ENCODE measurements around the gene WDR41. TPM values are rescaled to one million over a fixed set of nuclear protein-coding genes. Genes with fewer than 3 reads are reported as not detected.
A peak's percentile ranks its signal among the peaks of the same experiment; 100 is the strongest.

The WDR41 gene
- total RNA-seq, 4 donors from 2014 or later = 39.3 to 59.2 (median 49.2) TPM

DNA sequence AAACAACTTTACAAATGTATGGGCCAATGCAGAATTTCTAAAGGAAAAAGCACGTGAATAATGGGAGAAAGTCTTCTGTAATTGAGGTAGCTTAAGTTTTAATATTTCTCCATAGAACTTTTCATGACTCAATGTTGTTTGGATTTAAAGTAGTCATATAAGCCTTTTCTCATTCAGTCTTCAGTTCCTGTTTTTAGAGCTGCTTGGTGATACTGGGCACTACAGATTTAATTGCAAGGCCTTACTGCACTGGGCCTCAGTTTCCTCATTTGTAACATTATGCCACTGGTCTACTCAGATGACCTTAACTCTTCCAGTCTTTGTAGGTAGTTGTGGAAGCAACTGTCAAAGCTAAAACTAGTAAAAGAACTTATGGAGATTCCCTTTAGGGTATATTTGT, 60.4 kb downstream of the WDR41 start:
- Histone ChIP-seq H3K27me3 (no peaks in the 10 kb centered on the region), H3K9me3 (no peaks in the 10 kb centered on the region), H3K4me1 (peaks cover 0 to 10% (median 0%) of the 10 kb centered on the region in 4 donors), H3K27ac (no peak overlapping the region), H3K36me3 (peaks cover 0 to 78% (median 0%) of the 10 kb centered on the region in 3 donors), H3K4me3 (no peak overlapping the region)
- no peak for DNase-seq (ENCODE audit: low spot score in 2 of 2)
- WGBS, 2 donors = 85 to 97% methylated on average over 1 of the region's 1 CpG
- TF ChIP-seq POLR2A (IDR thresholded peaks at IDR 0.05) (no peak), EP300 (IDR thresholded peaks at IDR 0.05) (no peak)
- TF ChIP-seq, protein P1, sequence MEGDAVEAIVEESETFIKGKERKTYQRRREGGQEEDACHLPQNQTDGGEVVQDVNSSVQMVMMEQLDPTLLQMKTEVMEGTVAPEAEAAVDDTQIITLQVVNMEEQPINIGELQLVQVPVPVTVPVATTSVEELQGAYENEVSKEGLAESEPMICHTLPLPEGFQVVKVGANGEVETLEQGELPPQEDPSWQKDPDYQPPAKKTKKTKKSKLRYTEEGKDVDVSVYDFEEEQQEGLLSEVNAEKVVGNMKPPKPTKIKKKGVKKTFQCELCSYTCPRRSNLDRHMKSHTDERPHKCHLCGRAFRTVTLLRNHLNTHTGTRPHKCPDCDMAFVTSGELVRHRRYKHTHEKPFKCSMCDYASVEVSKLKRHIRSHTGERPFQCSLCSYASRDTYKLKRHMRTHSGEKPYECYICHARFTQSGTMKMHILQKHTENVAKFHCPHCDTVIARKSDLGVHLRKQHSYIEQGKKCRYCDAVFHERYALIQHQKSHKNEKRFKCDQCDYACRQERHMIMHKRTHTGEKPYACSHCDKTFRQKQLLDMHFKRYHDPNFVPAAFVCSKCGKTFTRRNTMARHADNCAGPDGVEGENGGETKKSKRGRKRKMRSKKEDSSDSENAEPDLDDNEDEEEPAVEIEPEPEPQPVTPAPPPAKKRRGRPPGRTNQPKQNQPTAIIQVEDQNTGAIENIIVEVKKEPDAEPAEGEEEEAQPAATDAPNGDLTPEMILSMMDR (IDR thresholded peaks at IDR 0.05) = no peak

DNA sequence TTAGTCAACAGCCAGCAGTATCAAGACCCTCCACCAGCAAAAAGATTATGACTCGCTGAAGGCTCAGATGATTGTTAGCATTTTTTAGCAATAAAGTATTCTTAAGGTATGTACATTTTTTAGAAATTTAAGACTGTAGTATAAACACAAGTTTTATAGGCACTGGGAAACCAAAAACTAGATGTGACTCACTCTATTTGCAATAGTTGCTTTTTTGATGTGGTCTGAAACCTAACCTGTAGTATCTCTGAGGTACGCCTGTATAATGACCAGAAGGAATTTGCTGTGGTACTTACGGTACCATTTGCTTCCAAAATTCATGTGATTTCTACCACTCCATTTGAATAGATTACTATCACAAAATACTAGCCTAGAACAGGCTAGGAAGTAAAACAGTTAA, 60.8 kb downstream of the WDR41 start:
- no peak overlapping the region for H3K4me3 ChIP-seq
- H3K4me1 ChIP-seq = peaks cover 0 to 10% (median 0%) of the 10 kb centered on the region in 4 donors
- TF ChIP-seq, protein P1 (IDR thresholded peaks at IDR 0.05) = no peak
- TF ChIP-seq POLR2A (IDR thresholded peaks at IDR 0.05) (no peak), EP300 (IDR thresholded peaks at IDR 0.05) (no peak)
- H3K9me3 ChIP-seq = no peaks in the 10 kb centered on the region
- DNase-seq (ENCODE audit: low spot score in 2 of 2) = no peak
- WGBS, 2 donors = 96 to 99% methylated on average over 3 of the region's 3 CpGs
- H3K27me3 ChIP-seq = no peaks in the 10 kb centered on the region
- peaks cover 0 to 78% (median 0%) of the 10 kb centered on the region in 3 donors for H3K36me3 ChIP-seq
- H3K27ac ChIP-seq = no peak overlapping the region

DNA sequence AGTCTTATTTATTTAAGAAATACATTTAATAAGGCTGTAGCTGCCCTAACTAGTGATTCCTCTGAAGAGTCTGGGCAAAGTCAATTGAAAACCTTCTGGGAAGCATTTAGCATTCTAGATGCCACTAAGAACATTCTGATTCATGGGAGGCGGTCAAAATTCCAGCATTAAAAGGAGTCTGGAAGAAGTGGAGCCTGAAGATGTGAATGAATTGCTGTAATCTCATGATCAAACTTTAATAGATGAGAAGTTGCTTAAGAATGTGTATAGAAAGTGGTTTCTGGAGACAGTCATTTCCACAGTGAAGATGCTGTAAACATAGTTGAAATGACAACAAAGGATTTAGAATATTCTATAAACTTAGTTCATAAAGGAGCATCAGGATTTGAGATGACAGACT, 61.4 kb downstream of the WDR41 start:
- no peak for DNase-seq (ENCODE audit: low spot score in 2 of 2)
- Histone ChIP-seq H3K36me3 (peaks cover 0 to 78% (median 0%) of the 10 kb centered on the region in 3 donors), H3K4me3 (no peak overlapping the region), H3K4me1 (peaks cover 0 to 10% (median 0%) of the 10 kb centered on the region in 4 donors), H3K27ac (no peak overlapping the region), H3K27me3 (no peaks in the 10 kb centered on the region), H3K9me3 (no peaks in the 10 kb centered on the region)
- TF ChIP-seq POLR2A (IDR thresholded peaks at IDR 0.05) (no peak), EP300 (IDR thresholded peaks at IDR 0.05) (no peak)
- TF ChIP-seq, protein P1 (IDR thresholded peaks at IDR 0.05) = no peak
- WGBS, 2 donors = 98 to 100% methylated on average over 1 of the region's 1 CpG

DNA sequence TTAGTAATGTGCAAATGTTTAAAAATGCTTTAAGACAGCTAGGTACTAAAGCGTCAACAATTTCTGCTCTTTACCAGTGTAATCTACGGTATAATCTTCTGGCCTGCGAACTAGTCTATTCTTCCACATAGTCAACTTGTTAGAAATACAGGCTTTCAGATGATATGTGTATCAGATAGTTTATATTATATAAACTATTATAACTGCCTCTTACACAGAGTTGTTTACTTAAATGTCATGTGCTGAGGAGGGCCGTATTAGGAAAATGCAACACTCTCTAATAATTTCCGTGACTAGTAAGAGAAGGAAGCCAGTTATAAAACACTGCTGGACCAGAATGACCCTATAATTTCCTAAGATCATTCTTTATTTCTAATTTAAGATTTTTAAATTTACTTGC, 63.6 kb downstream of the WDR41 start:
- 84 to 88% methylated on average over 5 of the region's 5 CpGs for WGBS, 2 donors
- no peak for DNase-seq (ENCODE audit: low spot score in 2 of 2)
- no peak for TF ChIP-seq EP300 (IDR thresholded peaks at IDR 0.05)
- no peak for TF ChIP-seq POLR2A (IDR thresholded peaks at IDR 0.05)
- TF ChIP-seq, protein P1 (IDR thresholded peaks at IDR 0.05) = no peak
- Histone ChIP-seq H3K36me3 (peaks cover 0 to 70% (median 0%) of the 10 kb centered on the region in 3 donors), H3K27me3 (no peaks in the 10 kb centered on the region), H3K4me3 (no peak overlapping the region), H3K9me3 (no peaks in the 10 kb centered on the region), H3K27ac (peak overlapping the region in 1 of 4 donors; percentile 39), H3K4me1 (peaks cover 0 to 10% (median 0%) of the 10 kb centered on the region in 4 donors)

DNA sequence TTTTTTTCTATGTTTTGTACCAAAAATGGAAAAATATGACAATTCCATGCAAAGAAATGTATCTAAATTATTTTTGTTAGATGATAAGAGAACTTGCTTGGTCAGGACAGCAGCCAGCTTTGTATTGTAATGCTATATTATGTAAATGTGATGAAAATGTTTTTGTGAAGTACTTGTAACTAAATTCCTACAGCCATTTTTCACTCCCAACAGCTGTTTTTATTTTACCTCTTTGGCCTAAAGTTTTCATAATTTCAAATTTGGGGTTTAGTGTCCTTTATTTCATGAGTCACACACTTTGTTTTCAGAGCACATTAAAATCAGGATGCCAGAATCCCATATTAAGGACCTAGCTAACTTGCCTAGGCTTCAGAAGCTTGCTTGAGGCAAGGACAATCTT, 64.1 kb downstream of the WDR41 start:
- no peak for DNase-seq (ENCODE audit: low spot score in 2 of 2)
- Histone ChIP-seq H3K36me3 (peaks cover 0 to 64% (median 0%) of the 10 kb centered on the region in 3 donors), H3K27me3 (no peaks in the 10 kb centered on the region), H3K4me1 (peaks cover 0 to 10% (median 0%) of the 10 kb centered on the region in 4 donors), H3K27ac (peak overlapping the region in 1 of 4 donors; percentile 39), H3K4me3 (no peak overlapping the region), H3K9me3 (peaks cover 0 to 1% (median 0%) of the 10 kb centered on the region in 4 donors)
- no peak for TF ChIP-seq EP300 (IDR thresholded peaks at IDR 0.05)
- TF ChIP-seq, protein P1 (IDR thresholded peaks at IDR 0.05) = no peak
- TF ChIP-seq POLR2A (IDR thresholded peaks at IDR 0.05) = no peak

Data from tibial nerve (tissue), 4 donors.